C4-2B (cell line): ENCODE results near the gene TLR3.

Experiments used
- ZFX ChIP-seq: fragments of 450-650 bp; IDR thresholded peaks from 2 replicates; pipeline ENCODE4 v1.6.1; 2017
- TF ChIP-seq, protein P1 (sequence below): fragments of 450-650 bp; conservative IDR thresholded peaks from 2 replicates; pipeline ENCODE4 v1.5.1; 2017; ENCODE audit warnings: mild to moderate bottlenecking

DNA sequence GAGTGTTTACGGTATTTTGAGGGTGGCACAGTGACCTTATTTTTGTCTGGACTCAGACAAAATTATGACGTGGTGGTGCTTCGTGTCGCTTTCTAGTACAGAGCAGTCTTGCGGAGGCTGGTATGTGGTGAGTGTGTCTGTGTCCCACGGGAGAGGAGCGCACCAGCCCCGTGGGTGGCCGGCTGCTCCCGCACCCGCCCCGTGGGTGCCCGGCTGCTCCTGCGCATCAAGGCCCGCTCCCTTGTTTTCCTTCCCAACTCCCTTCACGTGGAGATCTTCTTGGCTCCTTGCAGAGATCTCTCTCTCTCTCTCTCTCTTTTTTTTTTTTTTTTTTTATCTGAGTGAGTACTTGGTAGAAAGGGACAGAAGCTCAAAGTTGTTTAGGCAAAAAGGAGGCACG, 23.3 kb downstream of the TLR3 start:
- TF ChIP-seq, protein P1, sequence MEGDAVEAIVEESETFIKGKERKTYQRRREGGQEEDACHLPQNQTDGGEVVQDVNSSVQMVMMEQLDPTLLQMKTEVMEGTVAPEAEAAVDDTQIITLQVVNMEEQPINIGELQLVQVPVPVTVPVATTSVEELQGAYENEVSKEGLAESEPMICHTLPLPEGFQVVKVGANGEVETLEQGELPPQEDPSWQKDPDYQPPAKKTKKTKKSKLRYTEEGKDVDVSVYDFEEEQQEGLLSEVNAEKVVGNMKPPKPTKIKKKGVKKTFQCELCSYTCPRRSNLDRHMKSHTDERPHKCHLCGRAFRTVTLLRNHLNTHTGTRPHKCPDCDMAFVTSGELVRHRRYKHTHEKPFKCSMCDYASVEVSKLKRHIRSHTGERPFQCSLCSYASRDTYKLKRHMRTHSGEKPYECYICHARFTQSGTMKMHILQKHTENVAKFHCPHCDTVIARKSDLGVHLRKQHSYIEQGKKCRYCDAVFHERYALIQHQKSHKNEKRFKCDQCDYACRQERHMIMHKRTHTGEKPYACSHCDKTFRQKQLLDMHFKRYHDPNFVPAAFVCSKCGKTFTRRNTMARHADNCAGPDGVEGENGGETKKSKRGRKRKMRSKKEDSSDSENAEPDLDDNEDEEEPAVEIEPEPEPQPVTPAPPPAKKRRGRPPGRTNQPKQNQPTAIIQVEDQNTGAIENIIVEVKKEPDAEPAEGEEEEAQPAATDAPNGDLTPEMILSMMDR = no peak
- no peak for TF ChIP-seq ZFX
